Activated CD8-positive, alpha-beta T cell treated with anti-CD3 and anti-CD28 coated beads for 36 hours (primary cell): ENCODE results near the gene YOD1. TPM values are rescaled to one million over a fixed set of nuclear protein-coding genes. Genes with fewer than 3 reads are reported as not detected.
A peak's percentile ranks its signal among the peaks of the same experiment; 100 is the strongest.

Source experiments
- ATAC-seq: fragments of 200-7000 bp; cut with Tn5 transposase; one replicate; pipeline ENCODE4 v1.10.0; 2021; ENCODE audit warnings: mild to moderate bottlenecking, moderate library complexity
- CTCF ChIA-PET: fragments of 350-600 bp; sonication (Branson Sonifier 250); formaldehyde crosslinking; loops from one replicate; lab custom pipeline; 2021; ENCODE audit warnings: antibody characterized with exemption; lab: Charles Lee
- POLR2A ChIA-PET: fragments of 350-600 bp; sonication (Branson Sonifier 250); formaldehyde crosslinking; loops from one replicate; lab custom pipeline; 2021; ENCODE audit warnings: antibody characterized with exemption; lab: Charles Lee
- DNase-seq: peaks from one replicate; pipeline ENCODE4 v3.0.0-alpha.2; 2020
- H3K27ac Mint-ChIP-seq: one replicate; pipeline ENCODE4 v1.8.0; 2021; ENCODE audit warnings: mild to moderate bottlenecking, mixed read lengths
- H3K27me3 Mint-ChIP-seq: one replicate; pipeline ENCODE4 v1.8.0; 2021; ENCODE audit warnings: mixed read lengths
- H3K36me3 Mint-ChIP-seq: one replicate; pipeline ENCODE4 v1.8.0; 2021; ENCODE audit warnings: low read depth, mixed read lengths
- H3K4me1 Mint-ChIP-seq: one replicate; pipeline ENCODE4 v1.8.0; 2021; ENCODE audit warnings: low read depth, mixed read lengths
- H3K4me3 Mint-ChIP-seq: one replicate; pipeline ENCODE4 v1.8.0; 2021; ENCODE audit warnings: mild to moderate bottlenecking, moderate library complexity, mixed read lengths
- H3K9me3 Mint-ChIP-seq: one replicate; pipeline ENCODE4 v1.8.0; 2021; ENCODE audit warnings: mixed read lengths
- intact Hi-C: fragments of 100-400 bp; cut with micrococcal nuclease; formaldehyde crosslinking; loops from one replicate; pipeline ENCODE4 v1.10.0; 2022
- total RNA-seq, 2 experiments: library from RNA; stranded (reverse); gene quantifications; one replicate each; pipeline ENCODE4 v1.2.3, GENCODE V29; 2021
- TF ChIP-seq, protein P1 (sequence below): fragments of 200-600 bp; IDR thresholded peaks from one replicate; pipeline ENCODE4 v1.8.0; 2022; ENCODE audit warnings: antibody characterized with exemption, mild to moderate bottlenecking

YOD1 gene
- total RNA-seq, 2 experiments from 2014 or later, result 7.4 to 7.5 TPM

DNA sequence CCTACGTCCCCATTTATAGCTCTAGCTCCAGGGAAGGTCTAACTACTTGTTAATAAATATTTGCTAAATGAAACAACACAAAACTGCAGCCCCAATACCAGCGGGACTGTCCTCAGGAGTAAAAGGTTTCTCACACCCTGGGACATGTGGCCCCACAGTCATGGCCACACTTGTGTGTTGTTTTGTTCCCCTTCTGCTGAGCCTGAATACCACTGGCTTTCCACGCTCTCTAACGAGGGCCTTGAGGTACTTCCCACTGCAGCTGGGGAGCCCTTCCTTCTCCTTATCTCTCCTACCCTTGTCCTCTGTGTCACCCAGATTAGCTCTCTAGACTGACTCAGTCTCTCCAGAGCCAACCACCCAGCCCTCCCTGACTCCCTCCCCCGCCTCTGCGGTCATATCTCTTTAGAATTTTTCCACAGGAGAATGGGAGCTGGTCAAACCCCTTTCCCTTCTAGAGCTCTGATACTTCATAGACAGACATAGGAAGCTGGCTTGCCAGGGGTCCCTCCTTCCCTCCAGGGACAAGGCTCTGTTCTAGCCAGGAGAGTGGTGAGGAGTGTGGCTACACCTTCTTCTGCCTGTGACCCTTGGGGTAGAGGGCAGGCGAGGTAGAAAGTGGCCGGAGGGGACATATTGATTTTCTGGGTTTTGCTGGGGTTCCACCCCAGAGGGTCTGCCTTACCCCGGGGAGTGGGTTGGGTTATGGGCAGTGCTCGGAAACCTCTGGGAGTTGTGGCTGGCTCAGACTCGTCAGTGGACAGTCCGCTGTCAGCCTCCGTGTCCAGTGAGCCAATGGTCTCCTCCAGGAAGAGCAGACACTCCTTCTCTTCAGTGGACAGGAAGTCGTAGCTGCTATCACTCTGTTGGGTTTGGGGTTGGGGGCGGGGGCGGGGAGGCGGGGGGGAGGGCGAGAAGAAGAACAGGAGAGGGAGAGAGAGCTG lies 26.5 kb downstream of the YOD1 start:
- intact Hi-C loops, result no loop called here
- TF ChIP-seq, protein P1, sequence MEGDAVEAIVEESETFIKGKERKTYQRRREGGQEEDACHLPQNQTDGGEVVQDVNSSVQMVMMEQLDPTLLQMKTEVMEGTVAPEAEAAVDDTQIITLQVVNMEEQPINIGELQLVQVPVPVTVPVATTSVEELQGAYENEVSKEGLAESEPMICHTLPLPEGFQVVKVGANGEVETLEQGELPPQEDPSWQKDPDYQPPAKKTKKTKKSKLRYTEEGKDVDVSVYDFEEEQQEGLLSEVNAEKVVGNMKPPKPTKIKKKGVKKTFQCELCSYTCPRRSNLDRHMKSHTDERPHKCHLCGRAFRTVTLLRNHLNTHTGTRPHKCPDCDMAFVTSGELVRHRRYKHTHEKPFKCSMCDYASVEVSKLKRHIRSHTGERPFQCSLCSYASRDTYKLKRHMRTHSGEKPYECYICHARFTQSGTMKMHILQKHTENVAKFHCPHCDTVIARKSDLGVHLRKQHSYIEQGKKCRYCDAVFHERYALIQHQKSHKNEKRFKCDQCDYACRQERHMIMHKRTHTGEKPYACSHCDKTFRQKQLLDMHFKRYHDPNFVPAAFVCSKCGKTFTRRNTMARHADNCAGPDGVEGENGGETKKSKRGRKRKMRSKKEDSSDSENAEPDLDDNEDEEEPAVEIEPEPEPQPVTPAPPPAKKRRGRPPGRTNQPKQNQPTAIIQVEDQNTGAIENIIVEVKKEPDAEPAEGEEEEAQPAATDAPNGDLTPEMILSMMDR, result no peak
- Mint-ChIP-seq H3K27me3 (peaks cover 10% of the 10 kb centered on the region), H3K27ac (no peak overlapping the region), H3K36me3 (no peaks in the 10 kb centered on the region), H3K9me3 (no peaks in the 10 kb centered on the region), H3K4me1 (peaks cover 11% of the 10 kb centered on the region), H3K4me3 (no peak overlapping the region)
- ATAC-seq, result no peak
- CTCF ChIA-PET, result interaction anchor here (0.8 to 1.9 kb wide), 5 partner anchors 8 to 89 kb away, joined by 3 to 6 read pairs (median 6); partner anchors contain the start of gene C1orf116
- peak; percentile 17 for DNase-seq
- POLR2A ChIA-PET, result no interaction called here

DNA sequence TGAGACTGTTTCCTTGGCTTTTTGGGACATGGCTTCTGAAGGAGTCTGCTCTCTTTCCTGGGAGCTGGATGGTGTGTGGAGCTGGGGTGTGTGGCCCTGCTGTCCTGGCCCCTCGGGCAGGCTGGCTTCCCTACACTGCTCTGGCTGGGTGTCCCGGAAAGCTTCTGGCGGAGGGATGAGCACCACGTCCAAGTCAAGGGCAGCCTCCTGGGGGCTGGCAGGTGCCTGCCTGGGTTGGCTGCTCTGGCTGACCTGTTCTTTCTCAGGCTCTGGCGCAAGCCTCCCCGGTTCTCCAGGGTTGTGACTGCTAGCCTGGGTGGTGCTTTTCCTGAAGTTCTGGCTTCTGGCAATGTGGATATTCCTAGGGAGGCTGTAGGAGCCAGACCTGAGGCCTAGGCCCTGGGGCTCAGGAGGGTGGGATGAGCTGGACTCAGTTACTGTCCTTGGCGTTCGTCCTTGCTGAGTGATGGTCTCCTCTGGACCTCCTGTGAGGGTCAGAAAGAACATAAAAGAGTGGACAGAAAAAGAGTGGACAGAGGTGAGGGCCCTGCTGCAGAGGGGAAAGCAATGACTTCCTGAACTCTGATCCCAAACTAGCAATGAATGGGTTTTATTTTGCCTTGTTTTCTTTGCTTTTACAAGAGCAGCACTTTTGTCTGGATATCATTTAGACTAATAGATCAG lies 27.9 kb downstream of the YOD1 start:
- intact Hi-C loops, result no loop called here
- H3K27ac Mint-ChIP-seq, result no peak overlapping the region
- ChIA-PET POLR2A (no interaction called here), CTCF (interaction anchor here (1.1 to 1.7 kb wide), 4 partner anchors 19 to 88 kb away, joined by 3 to 9 read pairs (median 5); no protein-coding TSS in a partner anchor)
- H3K36me3 Mint-ChIP-seq, result no peaks in the 10 kb centered on the region
- peaks cover 6% of the 10 kb centered on the region for H3K27me3 Mint-ChIP-seq
- H3K4me1 Mint-ChIP-seq, result peaks cover 11% of the 10 kb centered on the region
- ATAC-seq (no peak), DNase-seq (no peak)
- no peaks in the 10 kb centered on the region for H3K9me3 Mint-ChIP-seq
- no peak overlapping the region for H3K4me3 Mint-ChIP-seq
- TF ChIP-seq, protein P1, result no peak

DNA sequence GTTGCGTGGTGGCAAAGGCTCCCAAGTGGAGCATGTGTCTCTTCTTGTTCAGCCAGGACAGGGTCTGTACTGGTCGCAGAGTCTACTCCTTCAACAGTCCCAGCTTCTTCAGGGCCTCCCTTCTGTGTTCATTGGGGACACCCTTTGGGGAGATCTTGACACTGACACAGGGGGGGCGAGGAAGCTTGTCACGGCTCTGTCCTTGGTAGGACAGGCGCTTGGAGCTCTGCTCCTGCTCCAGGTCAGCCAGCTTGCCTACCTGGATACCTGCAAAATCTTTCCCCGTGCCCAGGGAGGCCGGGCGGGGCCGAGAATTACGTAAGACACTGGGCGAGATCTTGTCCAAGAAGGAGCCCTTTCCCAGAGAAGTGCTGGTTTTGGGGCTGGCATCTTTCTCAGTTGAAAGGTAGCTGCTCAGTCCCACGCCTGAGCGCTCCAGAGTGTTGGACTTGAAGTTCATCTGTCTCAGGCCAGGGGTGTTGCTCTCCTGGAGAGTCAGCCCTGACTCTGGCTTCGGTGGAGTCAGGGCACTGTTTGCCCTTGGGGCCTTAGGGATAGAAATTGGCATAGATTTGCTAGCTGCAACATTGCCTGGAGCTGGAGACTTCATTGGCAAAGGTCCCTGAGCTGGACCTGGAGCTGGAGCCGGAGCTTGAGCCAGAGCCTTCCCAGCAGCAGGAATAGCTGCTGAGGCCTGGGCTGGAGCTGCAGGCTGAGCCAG lies 29.0 kb downstream of the YOD1 start:
- TF ChIP-seq, protein P1, result no peak
- Mint-ChIP-seq H3K4me3 (no peak overlapping the region), H3K4me1 (peaks cover 11% of the 10 kb centered on the region), H3K27me3 (peaks cover 1% of the 10 kb centered on the region), H3K9me3 (no peaks in the 10 kb centered on the region), H3K27ac (no peak overlapping the region), H3K36me3 (no peaks in the 10 kb centered on the region)
- ATAC-seq (no peak), DNase-seq (no peak)
- POLR2A ChIA-PET, result no interaction called here
- intact Hi-C loops, result no loop called here
- CTCF ChIA-PET, result interaction anchor here (1.0 to 1.5 kb wide), 5 partner anchors 17 to 478 kb away, joined by 3 to 9 read pairs (median 4); no protein-coding TSS in a partner anchor

DNA sequence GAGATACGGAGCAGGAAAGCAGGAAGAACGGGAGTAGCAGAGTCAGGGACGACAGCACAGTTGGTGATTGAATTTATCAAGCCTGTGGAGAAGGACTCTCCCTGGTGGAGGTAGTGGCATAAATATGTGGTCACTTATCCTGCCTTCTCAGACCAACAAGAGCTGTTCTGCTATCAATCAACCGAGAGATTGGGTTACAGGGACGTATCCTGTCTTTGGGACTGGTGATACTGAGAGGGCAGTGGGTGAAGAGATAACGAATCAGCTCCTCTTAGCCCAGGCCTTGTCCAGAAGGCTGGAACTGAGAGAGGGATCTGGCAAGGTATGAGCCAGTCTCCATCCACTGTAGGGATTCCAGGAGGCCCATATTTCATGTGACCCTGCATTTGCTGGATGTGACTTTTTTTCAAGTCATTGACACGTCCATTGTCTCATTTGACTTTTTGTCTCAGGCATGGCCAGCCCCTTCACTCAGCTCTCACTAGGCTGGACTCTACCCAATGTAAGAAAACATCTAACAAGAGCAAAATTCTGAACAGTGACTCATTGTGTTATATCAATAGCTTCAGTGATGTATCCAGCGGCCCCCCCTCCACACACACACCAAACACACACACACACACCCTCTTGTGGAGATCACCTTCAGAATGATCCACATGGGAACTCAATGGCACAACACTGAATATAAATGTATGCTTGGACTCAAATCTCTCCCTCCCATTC lies 29.7 kb downstream of the YOD1 start:
- TF ChIP-seq, protein P1, result no peak
- Mint-ChIP-seq H3K27me3 (no peaks in the 10 kb centered on the region), H3K4me1 (peaks cover 11% of the 10 kb centered on the region), H3K4me3 (no peak overlapping the region), H3K9me3 (no peaks in the 10 kb centered on the region), H3K27ac (peak overlapping the region; percentile 72), H3K36me3 (no peaks in the 10 kb centered on the region)
- intact Hi-C loops, result no loop called here
- DNase-seq, result no peak
- ATAC-seq, result no peak
- POLR2A ChIA-PET, result no interaction called here
- CTCF ChIA-PET, result interaction anchor here (1.0 to 1.5 kb wide), 5 partner anchors 16 to 478 kb away, joined by 3 to 4 read pairs (median 3); no protein-coding TSS in a partner anchor
